ENCODE data around the gene LRRC4C.

The LRRC4C gene

DNA sequence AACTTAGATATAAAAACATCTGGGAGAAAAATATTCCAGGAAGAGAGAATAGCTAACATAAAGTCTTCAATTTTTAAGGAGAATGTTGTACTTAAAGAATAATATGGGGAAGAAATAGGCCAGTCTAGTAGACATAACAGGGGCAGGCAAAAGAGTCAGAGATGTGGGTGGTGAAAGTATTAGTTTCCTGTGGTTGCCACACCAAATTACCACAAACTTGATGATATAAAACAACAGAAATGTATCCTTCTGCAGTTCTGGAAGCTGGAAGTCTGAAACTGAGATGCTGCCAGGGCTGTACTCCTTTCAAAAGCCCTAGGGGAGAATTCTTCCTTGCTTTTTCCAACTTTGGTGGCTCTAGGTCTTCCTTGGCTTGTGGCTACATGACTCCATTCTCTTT lies 1309.7 kb downstream of the LRRC4C start:
- Histone ChIP-seq H3K27ac (replicated peaks; ENCODE audit: low read length) (no peak overlapping the region), H2BK120ac (ENCODE audit: low read depth, low read length) (no peak overlapping the region), H3K4ac (ENCODE audit: low read length) (no peak overlapping the region), H3K27me3 (ENCODE audit: control insufficient read depth in 3 of 3, insufficient read depth in 3 of 3, low read depth in 1 of 3, low read length in 3 of 3) (no peaks in the 10 kb centered on the region), H2AFZ (ENCODE audit: low read length) (no peak overlapping the region), H3K4me2 (ENCODE audit: insufficient read depth, low read length, poor library complexity, severe bottlenecking) (no peak overlapping the region), H3K4me1 (ENCODE audit: control insufficient read depth in 2 of 2, insufficient read depth in 1 of 2, low read depth in 1 of 2, low read length in 2 of 2) (peaks cover 0 to 1% of the 10 kb centered on the region in 2 donors), H4K91ac (ENCODE audit: low read depth, low read length, poor library complexity) (no peak overlapping the region), H3K9ac (ENCODE audit: low read depth, low read length, poor library complexity) (no peak overlapping the region), H3K23ac (ENCODE audit: low read depth, low read length, poor library complexity) (no peak overlapping the region), H3K36me3 (replicated peaks in 1 of 2; ENCODE audit: control insufficient read depth in 2 of 2, insufficient read depth in 2 of 2, low read length in 2 of 2) (no peaks in the 10 kb centered on the region), H3K4me3 (ENCODE audit: low read length in 2 of 2) (no peak overlapping the region), H4K8ac (ENCODE audit: low read depth, low read length) (no peak overlapping the region), H2AK5ac (ENCODE audit: low read depth, low read length) (no peak overlapping the region), H3K9me3 (replicated peaks in 1 of 2; ENCODE audit: control insufficient read depth in 2 of 2, insufficient read depth in 1 of 2, low read depth in 1 of 2, low read length in 2 of 2) (no peaks in the 10 kb centered on the region), H3K18ac (ENCODE audit: low read length) (no peak overlapping the region), H3K14ac (ENCODE audit: low read length) (no peak overlapping the region), H2BK5ac (ENCODE audit: low read length) (no peak overlapping the region), H3K79me1 (ENCODE audit: low read depth, low read length) (no peaks in the 10 kb centered on the region), H2BK15ac (ENCODE audit: low read length) (no peak overlapping the region), H2BK12ac (ENCODE audit: low read length) (no peak overlapping the region)
- no peak for DNase-seq (ENCODE audit: low spot score)

GRCh38 chr11:40140560-40140959 lies 1318.9 kb downstream of the LRRC4C start:
- Histone ChIP-seq H2BK120ac (ENCODE audit: low read depth, low read length) (no peak overlapping the region), H3K4ac (ENCODE audit: low read length) (no peak overlapping the region), H2BK12ac (ENCODE audit: low read length) (no peak overlapping the region), H3K23ac (ENCODE audit: low read depth, low read length, poor library complexity) (no peak overlapping the region), H3K4me1 (ENCODE audit: control insufficient read depth in 2 of 2, insufficient read depth in 1 of 2, low read depth in 1 of 2, low read length in 2 of 2) (no peaks in the 10 kb centered on the region), H3K14ac (ENCODE audit: low read length) (no peak overlapping the region), H4K8ac (ENCODE audit: low read depth, low read length) (no peak overlapping the region), H2AK5ac (ENCODE audit: low read depth, low read length) (no peak overlapping the region), H2BK15ac (ENCODE audit: low read length) (no peak overlapping the region), H3K27ac (replicated peaks; ENCODE audit: low read length) (no peak overlapping the region), H4K91ac (ENCODE audit: low read depth, low read length, poor library complexity) (no peak overlapping the region), H3K27me3 (ENCODE audit: control insufficient read depth in 3 of 3, insufficient read depth in 3 of 3, low read depth in 1 of 3, low read length in 3 of 3) (no peaks in the 10 kb centered on the region), H3K79me1 (ENCODE audit: low read depth, low read length) (no peaks in the 10 kb centered on the region), H3K9me3 (replicated peaks in 1 of 2; ENCODE audit: control insufficient read depth in 2 of 2, insufficient read depth in 1 of 2, low read depth in 1 of 2, low read length in 2 of 2) (no peaks in the 10 kb centered on the region), H3K9ac (ENCODE audit: low read depth, low read length, poor library complexity) (no peak overlapping the region), H3K18ac (ENCODE audit: low read length) (no peak overlapping the region), H2AFZ (ENCODE audit: low read length) (no peak overlapping the region), H3K4me2 (ENCODE audit: insufficient read depth, low read length, poor library complexity, severe bottlenecking) (no peak overlapping the region), H3K36me3 (replicated peaks in 1 of 2; ENCODE audit: control insufficient read depth in 2 of 2, insufficient read depth in 2 of 2, low read length in 2 of 2) (no peaks in the 10 kb centered on the region), H2BK5ac (ENCODE audit: low read length) (no peak overlapping the region), H3K4me3 (ENCODE audit: low read length in 2 of 2) (no peak overlapping the region)
- no CpG with 5 or more reads among the region's 5 CpGs for WGBS, 2 donors (ENCODE audit: extremely low coverage in 2 of 2, insufficient read length in 2 of 2, insufficient replicate concordance in 1 of 2)
- DNase-seq (ENCODE audit: low spot score): no peak

GRCh38 chr11:40139536-40139935 lies 1319.9 kb downstream of the LRRC4C start:
- no peak overlapping the region for H3K4ac ChIP-seq (ENCODE audit: low read length)
- no peak overlapping the region for H3K14ac ChIP-seq (ENCODE audit: low read length)
- no peaks in the 10 kb centered on the region for H3K27me3 ChIP-seq (ENCODE audit: control insufficient read depth in 3 of 3, insufficient read depth in 3 of 3, low read depth in 1 of 3, low read length in 3 of 3)
- no peak overlapping the region for H2AFZ ChIP-seq (ENCODE audit: low read length)
- no CpG with 5 or more reads among the region's 2 CpGs for WGBS, 2 donors (ENCODE audit: extremely low coverage in 2 of 2, insufficient read length in 2 of 2, insufficient replicate concordance in 1 of 2)
- H2BK5ac ChIP-seq (ENCODE audit: low read length): no peak overlapping the region
- H3K9me3 ChIP-seq (replicated peaks in 1 of 2; ENCODE audit: control insufficient read depth in 2 of 2, insufficient read depth in 1 of 2, low read depth in 1 of 2, low read length in 2 of 2): no peaks in the 10 kb centered on the region
- no peak overlapping the region for H3K27ac ChIP-seq (replicated peaks; ENCODE audit: low read length)
- H3K18ac ChIP-seq (ENCODE audit: low read length): no peak overlapping the region
- no peak overlapping the region for H4K91ac ChIP-seq (ENCODE audit: low read depth, low read length, poor library complexity)
- no peak for DNase-seq (ENCODE audit: low spot score)
- no peak overlapping the region for H3K23ac ChIP-seq (ENCODE audit: low read depth, low read length, poor library complexity)
- no peak overlapping the region for H3K9ac ChIP-seq (ENCODE audit: low read depth, low read length, poor library complexity)
- no peak overlapping the region for H2BK120ac ChIP-seq (ENCODE audit: low read depth, low read length)
- no peak overlapping the region for H3K4me3 ChIP-seq (ENCODE audit: low read length in 2 of 2)
- H2AK5ac ChIP-seq (ENCODE audit: low read depth, low read length): no peak overlapping the region
- no peak overlapping the region for H3K4me2 ChIP-seq (ENCODE audit: insufficient read depth, low read length, poor library complexity, severe bottlenecking)
- H3K36me3 ChIP-seq (replicated peaks in 1 of 2; ENCODE audit: control insufficient read depth in 2 of 2, insufficient read depth in 2 of 2, low read length in 2 of 2): no peaks in the 10 kb centered on the region
- no peaks in the 10 kb centered on the region for H3K4me1 ChIP-seq (ENCODE audit: control insufficient read depth in 2 of 2, insufficient read depth in 1 of 2, low read depth in 1 of 2, low read length in 2 of 2)
- H4K8ac ChIP-seq (ENCODE audit: low read depth, low read length): no peak overlapping the region
- H2BK15ac ChIP-seq (ENCODE audit: low read length): no peak overlapping the region
- no peak overlapping the region for H2BK12ac ChIP-seq (ENCODE audit: low read length)
- H3K79me1 ChIP-seq (ENCODE audit: low read depth, low read length): no peaks in the 10 kb centered on the region

DNA sequence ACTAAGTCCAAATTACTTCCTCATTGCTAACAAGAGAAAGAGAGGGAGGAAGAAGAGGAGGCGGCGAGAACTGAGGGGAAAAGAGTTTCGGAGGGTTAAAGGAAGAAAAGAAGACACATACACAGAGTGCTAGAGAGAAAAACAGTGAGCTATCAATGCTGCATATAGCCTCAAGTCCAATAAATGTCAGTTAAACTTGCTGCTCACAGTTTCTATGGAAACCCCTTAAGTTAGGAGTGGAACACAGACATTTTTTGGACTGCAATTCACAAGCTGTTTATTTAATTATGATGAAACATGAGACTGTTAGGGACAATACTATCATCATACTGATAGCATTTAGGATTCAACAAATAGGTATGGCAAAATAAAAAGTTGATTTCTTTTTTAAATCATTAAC lies 1320.4 kb downstream of the LRRC4C start:
- Histone ChIP-seq H2BK15ac (ENCODE audit: low read length) (no peak overlapping the region), H3K18ac (ENCODE audit: low read length) (no peak overlapping the region), H2AK5ac (ENCODE audit: low read depth, low read length) (no peak overlapping the region), H3K27ac (replicated peaks; ENCODE audit: low read length) (no peak overlapping the region), H3K79me1 (ENCODE audit: low read depth, low read length) (no peaks in the 10 kb centered on the region), H3K9ac (ENCODE audit: low read depth, low read length, poor library complexity) (no peak overlapping the region), H3K14ac (ENCODE audit: low read length) (no peak overlapping the region), H4K91ac (ENCODE audit: low read depth, low read length, poor library complexity) (no peak overlapping the region), H3K9me3 (replicated peaks in 1 of 2; ENCODE audit: control insufficient read depth in 2 of 2, insufficient read depth in 1 of 2, low read depth in 1 of 2, low read length in 2 of 2) (no peaks in the 10 kb centered on the region), H3K27me3 (ENCODE audit: control insufficient read depth in 3 of 3, insufficient read depth in 3 of 3, low read depth in 1 of 3, low read length in 3 of 3) (no peaks in the 10 kb centered on the region), H2BK120ac (ENCODE audit: low read depth, low read length) (no peak overlapping the region), H4K8ac (ENCODE audit: low read depth, low read length) (no peak overlapping the region), H2BK5ac (ENCODE audit: low read length) (no peak overlapping the region), H3K4me2 (ENCODE audit: insufficient read depth, low read length, poor library complexity, severe bottlenecking) (no peak overlapping the region), H2BK12ac (ENCODE audit: low read length) (no peak overlapping the region), H3K4me1 (ENCODE audit: control insufficient read depth in 2 of 2, insufficient read depth in 1 of 2, low read depth in 1 of 2, low read length in 2 of 2) (no peaks in the 10 kb centered on the region), H3K4ac (ENCODE audit: low read length) (no peak overlapping the region), H3K36me3 (replicated peaks in 1 of 2; ENCODE audit: control insufficient read depth in 2 of 2, insufficient read depth in 2 of 2, low read length in 2 of 2) (no peaks in the 10 kb centered on the region), H2AFZ (ENCODE audit: low read length) (no peak overlapping the region), H3K4me3 (ENCODE audit: low read length in 2 of 2) (no peak overlapping the region), H3K23ac (ENCODE audit: low read depth, low read length, poor library complexity) (no peak overlapping the region)
- DNase-seq (ENCODE audit: low spot score): no peak
- no CpG with 5 or more reads among the region's 3 CpGs for WGBS, 2 donors (ENCODE audit: extremely low coverage in 2 of 2, insufficient read length in 2 of 2, insufficient replicate concordance in 1 of 2)
